Endodermal cell (in vitro differentiated cells): ENCODE data around the gene CLDN4. TPM values are rescaled to one million over a fixed set of nuclear protein-coding genes. Genes with fewer than 3 reads are reported as not detected.
A peak's percentile ranks its signal among the peaks of the same experiment; 100 is the strongest.

ENCODE experiments used
- DNase-seq: peaks from one replicate; pipeline ENCODE4 v3.0.0-alpha.2; 2017
- H3K27ac ChIP-seq: 2 replicates; pipeline ENCODE4 v1.5.1; 2013; ENCODE audit warnings: mild to moderate bottlenecking, low read depth, low read length, moderate library complexity
- H3K27me3 ChIP-seq: 2 replicates; pipeline ENCODE4 v1.6.1; 2013; ENCODE audit warnings: mild to moderate bottlenecking, low read length, moderate library complexity; ENCODE audit not compliant: insufficient read depth, control insufficient read depth, poor library complexity, severe bottlenecking
- H3K36me3 ChIP-seq: 2 replicates; pipeline ENCODE4 v1.7.0; 2013; ENCODE audit warnings: mild to moderate bottlenecking, low read length, moderate library complexity; ENCODE audit not compliant: control insufficient read depth, insufficient read depth
- H3K4me1 ChIP-seq: one replicate; pipeline ENCODE4 v1.7.0; 2013; ENCODE audit warnings: low read length; ENCODE audit not compliant: control insufficient read depth, insufficient read depth
- H3K4me3 ChIP-seq: 2 replicates; pipeline ENCODE4 v1.5.1; 2013; ENCODE audit warnings: mild to moderate bottlenecking, low read length, moderate library complexity
- H3K9ac ChIP-seq: 2 replicates; pipeline ENCODE4 v1.6.1; 2013; ENCODE audit warnings: mild to moderate bottlenecking, low read length, moderate library complexity; ENCODE audit not compliant: poor library complexity, severe bottlenecking; ENCODE audit errors: extremely low read depth
- H3K9me3 ChIP-seq: 2 replicates; pipeline ENCODE4 v1.6.1; 2013; ENCODE audit warnings: mild to moderate bottlenecking, low read length, moderate library complexity; ENCODE audit not compliant: control insufficient read depth
- H3K27ac Mint-ChIP-seq: 2 replicates; pipeline ENCODE4 v1.8.0; 2020; ENCODE audit warnings: mixed read lengths
- H3K27me3 Mint-ChIP-seq: 2 replicates; pipeline ENCODE4 v1.8.0; 2021; ENCODE audit warnings: mild to moderate bottlenecking, mixed read lengths; ENCODE audit not compliant: insufficient read depth
- H3K36me3 Mint-ChIP-seq: 2 replicates; pipeline ENCODE4 v1.8.0; 2020; ENCODE audit warnings: low read depth, mixed read lengths
- H3K4me1 Mint-ChIP-seq: 2 replicates; pipeline ENCODE4 v1.8.0; 2020; ENCODE audit warnings: mixed read lengths
- H3K4me3 Mint-ChIP-seq: 2 replicates; pipeline ENCODE4 v1.8.0; 2020; ENCODE audit warnings: mild to moderate bottlenecking, moderate library complexity, mixed read lengths
- H3K9me3 Mint-ChIP-seq: 2 replicates; pipeline ENCODE4 v1.8.0; 2020; ENCODE audit warnings: mild to moderate bottlenecking, mixed read lengths
- WGBS, 2 experiments: methylation state at CpG; one replicate each; pipeline versions ENCODE4 v1.1.5 to v1.1.7; 2013; ENCODE audit warnings: missing lambda C conversion rate in 2 of 2, mixed read lengths in 1 of 2; ENCODE audit not compliant: insufficient coverage in 1 of 2, insufficient read length in 1 of 2; 5-methylcytosine and 5-hydroxymethylcytosine counted together
- total RNA-seq, 2 donors: library from RNA; stranded (reverse); fragmentation: NEBNext Ultra II Directional in 1 of 2; extraction: Animal tissue kit (Norgen Biotek cat#: 25700) in 1 of 2; gene quantifications; 2 replicates in 1 of 2; 3 replicates in 1 of 2; pipeline ENCODE4 v1.2.1, GENCODE V29; 2021
- TF ChIP-seq, protein P1 (sequence below): fragments of 200-600 bp; sonication (generic); conservative IDR thresholded peaks from 2 replicates; pipeline ENCODE4 v1.5.0; 2021; ENCODE audit warnings: antibody characterized with exemption, mild to moderate bottlenecking

CLDN4 gene
- total RNA-seq, 2 donors from 2014 or later = 5.6 to 9.7 TPM

GRCh38 chr7:73831834-73832651, 1.2 kb downstream of the CLDN4 start:
- H3K27me3 Mint-ChIP-seq = no peaks in the 10 kb centered on the region
- no peaks in the 10 kb centered on the region for H3K36me3 ChIP-seq
- TF ChIP-seq, protein P1, sequence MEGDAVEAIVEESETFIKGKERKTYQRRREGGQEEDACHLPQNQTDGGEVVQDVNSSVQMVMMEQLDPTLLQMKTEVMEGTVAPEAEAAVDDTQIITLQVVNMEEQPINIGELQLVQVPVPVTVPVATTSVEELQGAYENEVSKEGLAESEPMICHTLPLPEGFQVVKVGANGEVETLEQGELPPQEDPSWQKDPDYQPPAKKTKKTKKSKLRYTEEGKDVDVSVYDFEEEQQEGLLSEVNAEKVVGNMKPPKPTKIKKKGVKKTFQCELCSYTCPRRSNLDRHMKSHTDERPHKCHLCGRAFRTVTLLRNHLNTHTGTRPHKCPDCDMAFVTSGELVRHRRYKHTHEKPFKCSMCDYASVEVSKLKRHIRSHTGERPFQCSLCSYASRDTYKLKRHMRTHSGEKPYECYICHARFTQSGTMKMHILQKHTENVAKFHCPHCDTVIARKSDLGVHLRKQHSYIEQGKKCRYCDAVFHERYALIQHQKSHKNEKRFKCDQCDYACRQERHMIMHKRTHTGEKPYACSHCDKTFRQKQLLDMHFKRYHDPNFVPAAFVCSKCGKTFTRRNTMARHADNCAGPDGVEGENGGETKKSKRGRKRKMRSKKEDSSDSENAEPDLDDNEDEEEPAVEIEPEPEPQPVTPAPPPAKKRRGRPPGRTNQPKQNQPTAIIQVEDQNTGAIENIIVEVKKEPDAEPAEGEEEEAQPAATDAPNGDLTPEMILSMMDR = no peak
- peaks cover 54% of the 10 kb centered on the region for H3K4me1 Mint-ChIP-seq
- H3K36me3 Mint-ChIP-seq = peaks cover 8% of the 10 kb centered on the region
- no peaks in the 10 kb centered on the region for H3K9me3 ChIP-seq
- no peak overlapping the region for H3K4me3 ChIP-seq
- H3K27ac Mint-ChIP-seq = peak overlapping the region; percentile 95
- H3K9me3 Mint-ChIP-seq = peaks cover 16% of the 10 kb centered on the region
- 55 to 75% methylated on average over 7 to 16 of the region's 16 CpGs for WGBS, 2 experiments
- H3K4me3 Mint-ChIP-seq = peak overlapping the region; percentile 39
- no peak overlapping the region for H3K27ac ChIP-seq
- DNase-seq = peak; percentile 95
- H3K4me1 ChIP-seq = peaks cover 3% of the 10 kb centered on the region
- H3K27me3 ChIP-seq = no peaks in the 10 kb centered on the region
- H3K9ac ChIP-seq = no peak overlapping the region

DNA sequence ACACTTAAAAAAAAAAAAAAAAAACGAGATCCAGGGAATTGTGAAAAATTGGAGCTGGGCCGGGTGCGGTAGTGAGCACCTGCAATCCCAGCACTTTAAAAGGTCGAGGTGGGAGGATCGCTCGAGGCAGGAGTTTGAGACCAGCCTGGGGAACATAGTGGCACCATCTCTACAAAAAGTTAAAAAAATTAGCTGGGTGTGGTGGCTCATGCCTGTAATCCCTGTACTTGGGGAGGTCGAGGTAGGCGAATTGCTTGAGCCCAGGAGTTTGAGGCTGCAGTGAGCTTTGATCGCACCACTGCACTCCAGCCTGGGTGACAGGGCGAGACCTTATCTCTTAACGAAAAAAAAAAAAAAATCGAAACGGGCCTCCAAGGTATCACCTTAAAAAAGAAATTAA, 2.0 kb downstream of the CLDN4 start:
- Histone ChIP-seq H3K9me3 (no peaks in the 10 kb centered on the region), H3K4me1 (peaks cover 3% of the 10 kb centered on the region), H3K27me3 (no peaks in the 10 kb centered on the region), H3K9ac (no peak overlapping the region), H3K27ac (no peak overlapping the region), H3K4me3 (no peak overlapping the region), H3K36me3 (no peaks in the 10 kb centered on the region)
- Mint-ChIP-seq H3K4me3 (peak overlapping the region; percentile 39), H3K27me3 (no peaks in the 10 kb centered on the region), H3K9me3 (peaks cover 18% of the 10 kb centered on the region), H3K4me1 (peaks cover 47% of the 10 kb centered on the region), H3K27ac (peak overlapping the region; percentile 58), H3K36me3 (peaks cover 8% of the 10 kb centered on the region)
- WGBS, 2 experiments = 90 to 92% methylated on average over 8 to 12 of the region's 13 CpGs
- DNase-seq = no peak
- TF ChIP-seq, protein P1 = no peak

DNA sequence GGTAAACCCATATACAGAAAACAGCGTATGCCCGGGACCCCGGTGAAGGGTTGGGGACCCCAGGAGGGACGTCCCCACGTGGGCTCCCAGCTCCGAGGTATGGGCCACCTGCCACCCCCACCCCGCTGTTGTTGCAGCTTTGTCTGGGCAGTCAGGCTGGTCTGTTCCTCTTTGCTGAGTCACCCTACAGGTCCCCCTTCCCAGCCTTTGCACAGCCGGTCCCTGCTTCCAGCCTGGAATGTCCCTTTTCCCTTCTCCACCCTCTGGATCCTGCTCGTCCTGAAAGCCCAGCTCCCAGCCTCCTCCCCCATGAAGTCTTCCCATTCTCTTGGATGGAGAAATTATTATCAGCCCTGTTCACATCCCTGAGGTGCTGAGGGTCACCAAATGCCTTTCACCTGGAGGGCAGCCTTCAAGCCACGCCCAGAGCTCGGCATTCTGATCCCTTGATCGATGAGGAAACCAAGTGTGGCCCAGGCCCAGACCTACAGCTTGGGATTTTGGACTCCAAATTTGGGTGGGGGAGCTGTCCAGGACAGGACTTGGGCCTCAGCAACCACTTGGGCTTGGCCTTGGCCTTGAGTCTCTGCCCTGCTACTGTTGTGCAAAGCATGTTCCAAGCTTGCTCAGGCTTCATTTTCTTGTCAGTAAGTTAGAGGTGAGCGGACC, 2.6 kb downstream of the CLDN4 start:
- peaks cover 43% of the 10 kb centered on the region for H3K4me1 Mint-ChIP-seq
- H3K4me3 ChIP-seq = no peak overlapping the region
- H3K36me3 Mint-ChIP-seq = peaks cover 8% of the 10 kb centered on the region

More for the DNA sequence above, 2.6 kb downstream of the CLDN4 start:
- Mint-ChIP-seq H3K27me3 (no peaks in the 10 kb centered on the region), H3K9me3 (peaks cover 21% of the 10 kb centered on the region), H3K27ac (peak overlapping the region; percentile 86), H3K4me3 (no peak overlapping the region)
- DNase-seq = peak; percentile 80
- WGBS, 2 experiments = 87 to 93% methylated on average over 7 to 13 of the region's 13 CpGs
- Histone ChIP-seq H3K9me3 (no peaks in the 10 kb centered on the region), H3K9ac (no peak overlapping the region), H3K36me3 (no peaks in the 10 kb centered on the region), H3K4me1 (no peaks in the 10 kb centered on the region), H3K27ac (no peak overlapping the region), H3K27me3 (no peaks in the 10 kb centered on the region)
- TF ChIP-seq, protein P1 = no peak
